ENCODE measurements around the gene SLC6A19.

Gene SLC6A19

DNA sequence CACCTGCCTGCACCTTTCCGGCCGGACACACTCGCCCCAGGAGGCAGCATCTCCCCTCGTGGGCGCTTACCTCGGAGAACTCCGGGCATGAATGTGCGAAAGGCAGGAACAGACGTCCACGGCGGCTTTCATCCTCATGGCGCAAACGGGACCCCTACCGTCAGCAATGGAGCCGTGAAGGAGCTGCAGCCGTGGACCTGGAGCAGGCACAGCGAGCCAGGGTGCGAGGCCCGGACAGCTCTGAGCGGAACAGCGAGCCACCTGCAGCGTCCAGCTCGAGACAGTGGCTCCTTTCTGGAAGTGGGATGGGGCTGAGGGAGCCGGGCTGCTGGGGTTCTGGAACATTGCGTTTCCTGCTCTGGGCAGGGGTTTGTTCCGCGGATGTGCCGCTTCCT is 7.8 kb upstream of the SLC6A19 start:
- Histone ChIP-seq H3K4me3 (ENCODE audit: low read depth, low read length) (no peak overlapping the region), H3K4me1 (no peaks in the 10 kb centered on the region), H3K27me3 (no peaks in the 10 kb centered on the region), H3K9me3 (no peaks in the 10 kb centered on the region), H3K36me3 (no peaks in the 10 kb centered on the region)
- no peak for DNase-seq
- TF ChIP-seq, protein P1, sequence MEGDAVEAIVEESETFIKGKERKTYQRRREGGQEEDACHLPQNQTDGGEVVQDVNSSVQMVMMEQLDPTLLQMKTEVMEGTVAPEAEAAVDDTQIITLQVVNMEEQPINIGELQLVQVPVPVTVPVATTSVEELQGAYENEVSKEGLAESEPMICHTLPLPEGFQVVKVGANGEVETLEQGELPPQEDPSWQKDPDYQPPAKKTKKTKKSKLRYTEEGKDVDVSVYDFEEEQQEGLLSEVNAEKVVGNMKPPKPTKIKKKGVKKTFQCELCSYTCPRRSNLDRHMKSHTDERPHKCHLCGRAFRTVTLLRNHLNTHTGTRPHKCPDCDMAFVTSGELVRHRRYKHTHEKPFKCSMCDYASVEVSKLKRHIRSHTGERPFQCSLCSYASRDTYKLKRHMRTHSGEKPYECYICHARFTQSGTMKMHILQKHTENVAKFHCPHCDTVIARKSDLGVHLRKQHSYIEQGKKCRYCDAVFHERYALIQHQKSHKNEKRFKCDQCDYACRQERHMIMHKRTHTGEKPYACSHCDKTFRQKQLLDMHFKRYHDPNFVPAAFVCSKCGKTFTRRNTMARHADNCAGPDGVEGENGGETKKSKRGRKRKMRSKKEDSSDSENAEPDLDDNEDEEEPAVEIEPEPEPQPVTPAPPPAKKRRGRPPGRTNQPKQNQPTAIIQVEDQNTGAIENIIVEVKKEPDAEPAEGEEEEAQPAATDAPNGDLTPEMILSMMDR (IDR thresholded peaks at IDR 0.05; ENCODE audit: low read depth, low read length) = no peak

DNA sequence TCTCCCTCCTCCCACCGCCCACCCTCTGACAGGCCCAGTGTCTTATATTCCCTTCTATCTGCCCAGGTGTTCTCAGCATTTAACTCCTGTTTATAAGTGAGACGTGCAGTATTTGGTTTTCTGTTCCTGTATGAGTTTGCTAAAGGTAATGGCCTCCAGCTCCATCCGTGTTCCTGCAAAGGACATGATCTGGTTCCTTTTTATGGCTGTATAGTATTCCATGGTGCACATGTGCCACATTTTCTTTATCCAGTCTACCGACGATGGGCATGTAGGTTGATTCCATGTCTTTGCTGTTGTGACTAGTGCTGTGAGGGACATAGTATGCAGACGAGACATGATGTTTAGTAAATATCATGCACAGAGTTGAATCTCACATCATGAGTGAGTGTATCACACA is 7.0 kb upstream of the SLC6A19 start:
- no peaks in the 10 kb centered on the region for H3K9me3 ChIP-seq
- no peaks in the 10 kb centered on the region; the same call in 1 of the 2 replicates for H3K4me1 ChIP-seq
- no peak for DNase-seq
- no peak overlapping the region for H3K4me3 ChIP-seq (ENCODE audit: low read depth, low read length)
- TF ChIP-seq, protein P1 (IDR thresholded peaks at IDR 0.05; ENCODE audit: low read depth, low read length) = no peak
- no peaks in the 10 kb centered on the region for H3K27me3 ChIP-seq
- H3K36me3 ChIP-seq = no peaks in the 10 kb centered on the region

DNA sequence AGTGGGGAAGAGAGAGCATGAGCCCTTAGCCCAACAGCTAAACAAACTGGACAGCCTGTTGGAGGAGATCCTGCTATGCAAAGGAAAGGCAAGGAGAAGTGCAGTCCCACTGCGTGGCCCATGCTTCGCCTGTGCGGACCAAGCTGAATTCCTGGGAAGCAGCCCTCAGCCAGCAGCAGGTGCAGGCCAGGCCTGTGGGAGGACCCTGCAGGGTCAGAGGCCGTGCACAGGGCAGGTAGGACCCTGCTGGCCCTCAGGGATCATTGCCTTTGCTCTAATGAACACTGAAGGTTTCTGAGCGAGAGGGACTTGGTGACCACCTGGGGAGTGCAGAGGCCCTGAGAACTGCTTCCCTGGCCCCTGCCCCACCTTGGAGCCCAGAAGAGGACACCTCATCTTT is 6.0 kb upstream of the SLC6A19 start:
- H3K36me3 ChIP-seq = no peaks in the 10 kb centered on the region
- no peak overlapping the region for H3K4me3 ChIP-seq (ENCODE audit: low read depth, low read length)
- H3K27me3 ChIP-seq = no peaks in the 10 kb centered on the region
- no peak for DNase-seq
- H3K9me3 ChIP-seq = no peaks in the 10 kb centered on the region
- TF ChIP-seq, protein P1 (IDR thresholded peaks at IDR 0.05; ENCODE audit: low read depth, low read length) = no peak
- peaks cover 9% of the 10 kb centered on the region for H3K4me1 ChIP-seq

DNA sequence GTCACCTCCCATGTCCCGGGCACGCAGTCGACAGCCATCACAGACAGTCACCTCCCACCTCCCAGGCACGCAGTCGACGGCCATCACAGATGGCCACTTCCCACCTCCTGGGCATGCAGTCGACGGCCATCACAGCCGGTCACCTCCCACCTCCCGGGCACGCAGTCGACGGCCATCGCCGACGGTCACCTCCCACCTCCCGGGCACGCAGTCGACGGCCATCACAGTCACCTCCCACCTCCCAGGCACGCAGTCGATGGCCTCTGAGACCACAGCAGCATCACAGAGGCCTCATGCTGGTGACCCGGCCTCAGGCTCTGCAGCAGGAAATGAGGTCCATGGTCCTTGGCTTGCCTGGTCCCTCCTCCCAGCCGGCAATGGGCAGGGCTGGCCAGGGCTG is 5.5 kb upstream of the SLC6A19 start:
- TF ChIP-seq, protein P1 (IDR thresholded peaks at IDR 0.05; ENCODE audit: low read depth, low read length) = no peak
- Histone ChIP-seq H3K4me3 (ENCODE audit: low read depth, low read length) (no peak overlapping the region), H3K4me1 (peaks cover 14% of the 10 kb centered on the region), H3K27me3 (no peaks in the 10 kb centered on the region), H3K9me3 (no peaks in the 10 kb centered on the region), H3K36me3 (no peaks in the 10 kb centered on the region)
- no peak for DNase-seq

DNA sequence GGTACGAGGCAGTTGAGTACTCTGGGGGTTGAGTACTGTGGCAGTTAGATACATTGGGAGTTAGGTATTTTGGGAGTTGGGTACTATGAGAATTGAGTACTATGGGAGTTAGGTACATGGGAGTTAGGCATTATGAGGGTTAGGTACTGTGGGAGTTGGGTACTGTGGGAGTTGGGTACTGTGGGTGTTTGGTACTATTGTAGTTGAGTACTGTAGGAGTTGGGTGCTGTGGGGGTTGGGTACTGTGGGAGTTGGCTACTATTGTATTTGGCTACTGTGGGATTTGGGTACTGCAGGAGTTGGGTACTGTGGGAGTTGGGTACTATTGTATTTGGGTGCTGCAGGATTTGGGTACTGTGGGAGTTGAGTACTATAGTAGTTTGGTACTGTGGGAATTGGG is 4.8 kb upstream of the SLC6A19 start:
- TF ChIP-seq, protein P1 (IDR thresholded peaks at IDR 0.05; ENCODE audit: low read depth, low read length) = no peak
- Histone ChIP-seq H3K4me1 (peaks cover 18% of the 10 kb centered on the region), H3K36me3 (no peaks in the 10 kb centered on the region), H3K9me3 (no peaks in the 10 kb centered on the region), H3K4me3 (ENCODE audit: low read depth, low read length) (no peak overlapping the region), H3K27me3 (no peaks in the 10 kb centered on the region)
- DNase-seq = no peak

DNA sequence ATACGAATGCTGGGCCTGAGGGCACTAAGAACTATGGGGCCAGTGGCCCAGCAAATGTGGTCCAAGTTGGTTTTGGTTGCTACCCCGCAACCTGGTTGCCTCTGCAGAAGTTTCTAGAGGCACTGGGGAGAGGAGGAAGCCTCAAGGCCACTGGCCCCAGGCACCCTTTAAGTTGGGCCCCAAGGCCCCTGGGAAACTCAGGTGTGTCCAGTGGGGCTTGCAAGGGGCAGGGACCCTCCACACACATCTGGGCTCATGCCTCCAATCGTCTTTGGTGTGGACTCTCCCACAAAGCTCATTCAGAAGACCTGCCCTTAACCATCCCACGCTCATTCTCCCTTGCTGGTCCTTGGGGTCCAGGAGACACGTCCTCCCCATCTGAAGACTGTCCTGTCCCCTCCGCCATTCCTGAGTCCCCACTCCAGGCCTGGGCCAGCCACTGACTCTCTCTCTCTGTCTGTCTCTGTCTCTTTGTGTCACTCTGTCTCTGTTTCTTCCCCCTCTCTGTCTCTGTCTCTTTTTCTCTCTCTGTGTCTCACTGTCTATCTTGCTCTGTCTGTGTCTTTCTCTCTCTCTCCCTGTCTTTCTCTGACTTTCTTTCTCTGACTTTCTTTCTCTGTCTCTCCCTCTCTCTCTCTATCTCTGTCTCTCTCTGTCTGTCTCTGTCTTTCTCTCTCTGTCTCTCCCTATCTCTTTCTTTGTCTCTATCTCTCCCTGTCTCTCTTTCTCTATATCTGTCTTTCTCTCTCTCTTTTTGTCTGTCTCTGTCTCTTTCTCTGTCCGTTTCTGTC is 3.3 kb upstream of the SLC6A19 start:
- Histone ChIP-seq H3K36me3 (no peaks in the 10 kb centered on the region), H3K4me3 (ENCODE audit: low read depth, low read length) (no peak overlapping the region), H3K27me3 (no peaks in the 10 kb centered on the region), H3K9me3 (no peaks in the 10 kb centered on the region), H3K4me1 (peaks cover 18% of the 10 kb centered on the region)
- TF ChIP-seq, protein P1 (IDR thresholded peaks at IDR 0.05; ENCODE audit: low read depth, low read length) = no peak
- DNase-seq = no peak
